GM18909 (cell line): ENCODE measurements around the gene DNAI4.
A peak's percentile ranks its signal among the peaks of the same experiment; 100 is the strongest.
"Not testable (repeated sequence)": the region's sequence is repeated elsewhere in the genome, so short reads cannot be mapped to it uniquely, and the experiment has no call there.

Experiments
- ATAC-seq: cut with Tn5 transposase; IDR thresholded peaks from one replicate; pipeline ENCODE4 v1.9.1; 2021; ENCODE audit warnings: mild to moderate bottlenecking; ENCODE audit not compliant: unreplicated experiment, poor library complexity

The DNAI4 gene

GRCh38 chr1:66924756-66925557 lies at the start of gene DNAI4, which contains the start of gene MIER1:
DNAI4 (minus strand) TSS chr1:66924856; CDS start chr1:66924831, 25 bp downstream.
MIER1 (plus strand) TSS chr1:66924990; CDS start chr1:66925029, 39 bp downstream.
- peak; percentile 95 for ATAC-seq

- ATAC-seq, result no peak
Observed at GRCh38 chr1:66968574-66968973, 43.9 kb upstream of the DNAI4 start.

GRCh38 chr1:66966188-66966873 lies 41.7 kb upstream of the DNAI4 start:
- not testable (repeated sequence) for ATAC-seq

- no peak for ATAC-seq
Observed at GRCh38 chr1:66957938-66958337, 33.3 kb upstream of the DNAI4 start.

GRCh38 chr1:66954208-66954607 lies 29.6 kb upstream of the DNAI4 start:
- ATAC-seq, result peak; percentile 90

- no peak for ATAC-seq
Observed at GRCh38 chr1:66951513-66951912, 26.9 kb upstream of the DNAI4 start.

- no peak for ATAC-seq
Observed at GRCh38 chr1:66947267-66947666, 22.6 kb upstream of the DNAI4 start.

- ATAC-seq, result no peak
Observed at GRCh38 chr1:66945316-66945715, 20.7 kb upstream of the DNAI4 start.

- ATAC-seq, result no peak
Observed at GRCh38 chr1:66944330-66945274, 19.9 kb upstream of the DNAI4 start.

- no peak for ATAC-seq
Observed at GRCh38 chr1:66943361-66943969, 18.8 kb upstream of the DNAI4 start.

GRCh38 chr1:66940981-66941380 lies 16.3 kb upstream of the DNAI4 start:
- ATAC-seq, result no peak

GRCh38 chr1:66938613-66939012 lies 14.0 kb upstream of the DNAI4 start:
- ATAC-seq, result no peak

- no peak for ATAC-seq
Observed at GRCh38 chr1:66937529-66938234, 13.0 kb upstream of the DNAI4 start.

- no peak for ATAC-seq
Observed at GRCh38 chr1:66933887-66934700, 9.4 kb upstream of the DNAI4 start.

- ATAC-seq, result no peak
Observed at GRCh38 chr1:66932291-66932690, 7.6 kb upstream of the DNAI4 start.

- ATAC-seq, result no peak
Observed at GRCh38 chr1:66931590-66931989, 6.9 kb upstream of the DNAI4 start.

GRCh38 chr1:66930823-66931174 lies 6.1 kb upstream of the DNAI4 start:
- ATAC-seq, result no peak

- ATAC-seq, result peak; percentile 69
Observed at GRCh38 chr1:66929999-66930822, 5.6 kb upstream of the DNAI4 start.
